ENCODE measurements around the gene PCLO.

The PCLO gene

GRCh38 chr7:82816272-82816671 is 346.4 kb downstream of the PCLO start:
- no peak for DNase-seq

- DNase-seq = peak; percentile 84
These were observed 352.0 kb downstream of the PCLO start for GRCh38 chr7:82810558-82811259.

DNA sequence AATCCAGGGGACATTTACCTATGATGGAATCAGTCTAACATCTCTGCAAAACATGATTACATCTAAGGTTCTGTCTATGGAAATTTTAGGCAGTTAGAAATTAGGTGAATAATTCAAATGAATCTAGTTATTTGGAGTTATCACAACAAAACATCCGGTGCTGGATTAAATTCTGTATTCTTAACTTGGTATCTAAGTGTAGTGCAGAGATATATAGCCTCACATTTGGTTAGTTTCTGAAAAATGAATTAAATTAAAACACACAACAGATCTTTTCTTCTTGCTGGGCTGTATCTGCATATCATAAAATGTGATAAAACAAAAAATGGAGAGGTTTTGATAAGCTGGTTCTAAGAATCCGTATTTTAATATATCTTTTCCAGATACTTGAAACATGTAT is 354.1 kb downstream of the PCLO start:
- no peak for DNase-seq

DNA sequence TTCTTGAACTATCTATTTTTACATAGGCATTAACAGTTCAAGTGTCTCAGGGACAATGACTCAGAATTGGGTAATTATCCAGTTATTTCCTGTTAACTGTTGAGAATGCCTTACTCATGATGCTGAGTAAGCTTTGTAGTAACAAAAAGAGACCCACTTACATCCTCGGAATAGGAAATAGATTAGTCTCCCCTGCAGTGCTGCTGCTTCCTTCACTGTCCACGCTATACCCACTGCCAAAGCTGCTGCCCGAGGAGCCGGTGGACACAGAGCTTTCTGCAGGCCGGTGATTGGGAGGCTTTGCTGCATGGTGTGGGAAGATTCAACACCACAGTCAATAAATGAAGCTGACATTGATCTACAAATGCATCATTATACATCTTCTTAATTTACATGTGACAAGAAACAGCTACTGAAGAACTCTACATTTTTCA is 357.1 kb downstream of the PCLO start:
- peak; percentile 97 for DNase-seq

DNA sequence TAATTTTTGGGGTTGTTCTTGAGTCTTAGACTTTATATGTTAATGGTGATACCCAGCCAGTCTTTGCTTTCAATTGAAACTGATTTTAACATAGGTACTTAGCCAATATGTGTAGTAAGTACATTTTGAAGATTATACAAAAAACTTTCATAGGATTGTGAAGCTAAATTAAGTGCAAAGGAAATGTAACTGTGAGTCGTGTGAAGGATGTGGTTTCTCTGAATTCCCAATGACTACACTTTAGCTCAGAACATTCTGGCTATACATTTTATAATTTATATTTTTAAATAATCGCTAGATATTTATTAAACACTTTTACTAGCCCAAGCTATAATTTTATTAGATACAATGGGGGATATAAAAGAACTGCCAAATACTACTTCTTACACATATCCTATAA is 359.3 kb downstream of the PCLO start:
- peak; percentile 53 for DNase-seq

- no peak for DNase-seq
These were observed 372.6 kb downstream of the PCLO start for GRCh38 chr7:82789883-82790609.

- peak; percentile 70 for DNase-seq
These were observed 384.7 kb downstream of the PCLO start for GRCh38 chr7:82778021-82778420.

DNA sequence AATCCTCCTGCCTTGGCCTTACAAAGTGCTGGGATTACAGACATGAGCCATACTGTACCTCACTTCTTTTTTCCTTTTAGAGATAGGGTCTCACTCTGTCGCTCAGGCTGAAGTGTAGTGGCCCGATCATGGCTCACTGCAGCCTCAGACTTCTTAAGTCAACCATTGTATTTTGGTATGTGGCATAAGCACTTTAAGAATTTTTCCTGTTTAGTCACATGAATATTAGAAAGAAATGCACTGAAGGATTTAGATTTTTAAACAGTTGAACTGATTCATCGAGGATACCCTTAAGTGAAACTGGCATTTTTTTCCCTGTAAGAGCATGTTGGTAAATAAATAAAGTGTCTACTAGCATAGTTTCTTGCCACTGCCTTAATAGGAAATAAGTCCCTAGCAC is 399.8 kb downstream of the PCLO start:
- peak; percentile 38 for DNase-seq

- no peak for DNase-seq
These were observed 401.9 kb downstream of the PCLO start for GRCh38 chr7:82760831-82761230.

- peak; percentile 13 for DNase-seq
These were observed 402.6 kb downstream of the PCLO start for GRCh38 chr7:82760074-82760473.

GRCh38 chr7:82755705-82756551 is 406.8 kb downstream of the PCLO start:
- DNase-seq = peak; percentile 87

- no peak for DNase-seq
These were observed 412.7 kb downstream of the PCLO start for GRCh38 chr7:82750007-82750406.

DNA sequence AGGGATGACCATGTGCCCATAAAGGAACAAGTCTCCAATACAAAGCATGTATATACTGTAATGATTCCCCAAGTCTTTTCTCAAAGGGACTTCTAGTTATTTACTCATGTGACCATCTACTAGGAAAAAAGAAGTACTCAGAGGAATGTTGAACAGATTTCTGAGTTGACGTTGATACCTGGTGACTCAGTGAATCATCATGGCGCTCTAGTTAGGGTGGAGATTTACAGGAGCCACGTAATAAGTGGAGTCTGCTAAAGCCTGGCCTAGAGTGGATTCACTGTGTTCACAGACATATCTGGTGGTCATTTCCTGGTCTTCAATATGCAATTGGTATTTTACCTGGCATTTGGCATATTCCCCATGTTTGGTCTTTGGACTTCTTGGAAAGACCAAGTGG is 416.9 kb downstream of the PCLO start:
- DNase-seq = no peak

DNA sequence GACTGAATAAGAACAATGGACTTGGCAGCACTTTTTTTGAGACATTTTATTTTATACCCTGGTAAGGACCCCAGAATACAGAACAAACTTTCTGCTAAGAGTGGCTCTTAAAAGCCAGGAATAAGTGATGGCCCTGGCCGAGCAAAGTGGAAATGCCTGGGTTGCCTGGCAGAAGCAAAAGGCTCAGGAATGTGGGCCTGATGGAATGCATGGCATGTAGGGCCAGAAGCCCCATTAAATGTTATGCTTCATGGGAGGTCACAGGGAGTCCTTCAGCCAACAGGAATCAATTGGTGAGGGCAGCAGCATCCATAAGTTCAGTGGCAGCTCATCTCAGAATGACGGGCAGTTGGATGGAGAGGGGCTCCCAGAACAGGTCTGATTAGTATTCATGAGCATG is 417.6 kb downstream of the PCLO start:
- no peak for DNase-seq

GRCh38 chr7:82742163-82742562 is 420.5 kb downstream of the PCLO start:
- no peak for DNase-seq

- DNase-seq = no peak
These were observed 421.2 kb downstream of the PCLO start for GRCh38 chr7:82741493-82741892.

- DNase-seq = peak; percentile 58
These were observed 422.3 kb downstream of the PCLO start for GRCh38 chr7:82740246-82740848.

DNA sequence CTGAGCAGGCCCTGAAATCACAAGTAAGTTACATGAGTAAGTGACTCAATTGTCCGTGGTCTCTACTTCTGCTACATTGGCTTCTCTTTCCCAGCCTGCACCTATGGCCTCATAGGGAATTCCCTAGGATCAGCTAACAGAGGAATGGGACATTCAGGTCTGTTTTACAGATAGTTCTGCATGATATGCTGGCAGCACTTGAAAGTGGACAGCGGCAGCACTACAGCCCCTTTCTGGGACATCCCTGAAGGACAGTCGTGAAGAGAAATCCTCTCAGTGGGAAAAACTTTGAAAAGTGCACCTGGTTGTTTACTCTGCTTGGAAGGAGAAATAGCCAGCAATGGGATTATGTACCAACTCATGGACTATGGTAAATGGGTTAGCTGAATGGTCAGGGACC is 426.1 kb downstream of the PCLO start:
- DNase-seq = no peak

DNA sequence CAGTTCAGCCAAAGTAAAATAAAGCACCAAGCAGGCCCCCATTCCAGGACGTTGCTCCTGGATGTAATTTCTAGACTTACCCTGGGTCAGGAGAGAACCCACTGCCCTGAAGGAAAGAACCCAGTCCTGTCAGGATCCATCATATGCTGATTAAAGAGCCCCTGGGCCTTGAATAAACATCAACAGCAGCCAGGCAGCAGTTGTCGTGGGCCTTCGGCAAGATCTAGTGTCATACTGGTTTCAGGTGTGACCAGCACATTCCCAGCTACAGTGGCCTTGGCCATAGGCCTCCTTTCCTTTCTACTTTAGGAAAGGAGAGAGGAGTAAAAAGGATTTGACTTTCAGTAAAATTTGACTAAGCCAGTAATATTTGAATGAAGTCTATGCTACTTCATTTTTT is 430.0 kb downstream of the PCLO start:
- DNase-seq = no peak

- DNase-seq = peak; percentile 39
These were observed 433.3 kb downstream of the PCLO start for GRCh38 chr7:82729172-82730030.

DNA sequence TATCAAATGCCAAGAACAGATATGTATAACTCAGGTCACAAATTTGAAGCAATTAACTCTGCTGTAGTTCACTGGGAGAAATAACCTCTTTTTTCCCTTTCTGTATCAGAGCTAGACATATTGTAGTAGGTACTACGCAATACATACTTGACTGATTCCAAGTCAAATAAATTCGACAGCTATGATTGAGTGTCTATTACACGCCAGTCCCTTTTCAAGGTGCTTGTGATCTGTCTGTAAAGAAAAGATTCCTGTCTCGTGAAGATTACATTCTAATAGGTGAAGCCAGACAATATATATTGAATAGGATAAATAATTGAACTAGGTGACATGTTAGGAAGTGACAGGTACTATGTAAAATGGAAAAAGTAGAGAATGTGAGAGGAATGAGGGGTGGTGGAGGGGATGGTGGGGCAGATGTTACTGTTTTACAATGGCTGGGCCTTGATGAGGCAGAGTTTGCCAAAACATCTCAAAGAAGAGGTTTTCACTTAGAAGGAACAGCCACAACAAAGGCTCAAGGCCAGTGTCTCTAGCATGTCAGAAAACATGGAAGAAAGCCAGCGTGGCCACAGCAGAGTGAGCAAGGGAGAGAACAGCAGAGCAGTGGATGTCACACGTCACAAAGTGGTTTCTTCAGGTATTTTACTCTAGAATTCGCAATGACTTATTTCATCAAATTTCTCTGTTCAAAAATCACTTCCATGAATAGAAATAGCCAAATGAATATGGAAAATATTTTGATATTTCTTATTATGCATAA is 436.5 kb downstream of the PCLO start:
- DNase-seq = no peak
